HG03108 (cell line): ENCODE data around the gene UBXN10.

ENCODE experiments used
- ATAC-seq: cut with Tn5 transposase; IDR thresholded peaks from one replicate; pipeline ENCODE4 v1.9.1; 2021; ENCODE audit warnings: moderate library complexity; ENCODE audit not compliant: unreplicated experiment

Gene UBXN10

GRCh38 chr1:20151906-20152598 is 33.8 kb upstream of the UBXN10 start:
- ATAC-seq = peak; percentile 70

GRCh38 chr1:20152599-20152930 is 33.3 kb upstream of the UBXN10 start:
- ATAC-seq = no peak

- ATAC-seq = no peak
These were observed 32.9 kb upstream of the UBXN10 start for GRCh38 chr1:20153000-20153418.

- ATAC-seq = no peak
These were observed 31.5 kb upstream of the UBXN10 start for GRCh38 chr1:20154301-20154831.

GRCh38 chr1:20158358-20159070 is 27.4 kb upstream of the UBXN10 start:
- no peak for ATAC-seq

GRCh38 chr1:20160034-20160433 is 25.9 kb upstream of the UBXN10 start:
- ATAC-seq = no peak

- ATAC-seq = no peak
These were observed 21.1 kb upstream of the UBXN10 start for GRCh38 chr1:20164694-20165202.

GRCh38 chr1:20165522-20165951 is 20.4 kb upstream of the UBXN10 start:
- ATAC-seq = no peak

- no peak for ATAC-seq
These were observed 19.8 kb upstream of the UBXN10 start for GRCh38 chr1:20166051-20166450.

- no peak for ATAC-seq
These were observed 18.8 kb upstream of the UBXN10 start for GRCh38 chr1:20167126-20167525.

GRCh38 chr1:20168564-20169491 is 17.1 kb upstream of the UBXN10 start:
- ATAC-seq = no peak

GRCh38 chr1:20169932-20170331 is 16.0 kb upstream of the UBXN10 start:
- ATAC-seq = no peak

- no peak for ATAC-seq
These were observed 13.8 kb upstream of the UBXN10 start for GRCh38 chr1:20172033-20172590.

GRCh38 chr1:20174937-20175666 is 10.8 kb upstream of the UBXN10 start:
- ATAC-seq = no peak

- ATAC-seq = no peak
These were observed 7.1 kb upstream of the UBXN10 start for GRCh38 chr1:20178634-20179370.

- no peak for ATAC-seq
These were observed 6.3 kb upstream of the UBXN10 start for GRCh38 chr1:20179371-20180128.

- no peak for ATAC-seq
These were observed 5.6 kb upstream of the UBXN10 start for GRCh38 chr1:20180129-20180843.

GRCh38 chr1:20180844-20181207 is 5.1 kb upstream of the UBXN10 start:
- no peak for ATAC-seq
